ENCODE results near the gene WNK2. TPM values are rescaled to one million over a fixed set of nuclear protein-coding genes. Genes with fewer than 3 reads are reported as not detected.

WNK2 gene
- total and polyA plus RNA-seq, 2 of the 4 experiments (the other 2 are of a cell fraction), result not detected

DNA sequence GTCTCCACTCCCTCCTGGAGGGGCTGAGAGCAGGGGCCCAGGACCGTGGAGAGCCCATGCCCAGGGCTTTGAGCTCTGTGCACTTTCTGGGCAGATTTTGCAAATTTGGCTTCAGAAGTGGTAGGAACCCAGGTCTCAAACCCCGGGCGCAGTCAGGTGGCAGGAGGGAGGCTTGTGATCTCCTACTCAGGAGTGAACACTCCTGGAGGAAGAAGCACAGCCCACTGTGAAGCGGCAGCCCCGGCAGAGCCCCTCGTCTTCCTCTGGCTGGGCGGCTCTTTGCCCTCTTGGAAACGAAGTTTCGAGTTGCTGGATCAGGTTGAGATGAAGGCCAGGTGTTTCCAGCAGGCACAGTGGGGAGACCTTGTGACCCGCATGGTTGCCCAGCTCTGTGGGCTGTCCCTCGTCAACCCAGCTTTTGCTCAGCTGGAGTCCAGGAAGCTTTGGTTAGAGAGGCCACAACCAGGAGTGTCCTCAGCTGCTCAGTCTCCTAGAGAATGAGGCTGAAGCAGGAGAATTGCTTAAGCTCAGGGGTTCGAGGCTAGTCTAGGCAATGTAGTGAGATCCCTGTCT lies 48.5 kb downstream of the WNK2 start:
- Histone ChIP-seq H2AK9ac (replicated peaks; ENCODE audit: low read depth, low read length, poor library complexity) (no peak overlapping the region), H3K9ac (ENCODE audit: low read depth, low read length) (no peak overlapping the region), H2BK20ac (ENCODE audit: low read depth, low read length) (no peak overlapping the region), H3K4ac (ENCODE audit: low read depth, low read length) (no peak overlapping the region), H2AK5ac (ENCODE audit: low read depth, low read length) (no peak overlapping the region), H3K4me1 (ENCODE audit: control insufficient read depth, insufficient read depth, low read length) (no peaks in the 10 kb centered on the region), H3K36me3 (ENCODE audit: control insufficient read depth, insufficient read depth, low read length) (no peaks in the 10 kb centered on the region), H3K23ac (ENCODE audit: low read depth, low read length) (no peak overlapping the region), H3K79me1 (ENCODE audit: low read depth in 1 of 2, low read length in 2 of 2) (no peaks in the 10 kb centered on the region), H4K91ac (ENCODE audit: insufficient read depth, low read depth, low read length) (no peak overlapping the region), H4K5ac (ENCODE audit: low read depth, low read length) (no peak overlapping the region), H4K8ac (ENCODE audit: low read depth in 2 of 2, low read length in 2 of 2) (no peak overlapping the region), H3K4me3 (ENCODE audit: insufficient read depth, low read depth, low read length) (no peak overlapping the region), H4K20me1 (ENCODE audit: insufficient read depth, low read length) (no peaks in the 10 kb centered on the region), H3K18ac (ENCODE audit: low read depth, low read length) (no peak overlapping the region), H3K9me1 (ENCODE audit: insufficient read depth, low read length) (no peaks in the 10 kb centered on the region), H2BK5ac (ENCODE audit: low read depth, low read length, poor library complexity, severe bottlenecking) (no peak overlapping the region), H2BK15ac (ENCODE audit: low read depth, low read length) (no peak overlapping the region), H2BK120ac (ENCODE audit: low read depth, low read length) (no peak overlapping the region), H3K27me3 (ENCODE audit: control insufficient read depth, insufficient read depth, low read length) (peaks cover 13% of the 10 kb centered on the region), H3K27ac (ENCODE audit: insufficient read depth, low read length) (no peak overlapping the region), H3K4me2 (ENCODE audit: low read depth, low read length) (no peak overlapping the region), H3K14ac (replicated peaks; ENCODE audit: low read depth, low read length) (no peak overlapping the region), H3K56ac (ENCODE audit: extremely low read depth, insufficient read depth, low read length) (no peak overlapping the region), H3K9me3 (ENCODE audit: control insufficient read depth, insufficient read depth, low read length) (no peaks in the 10 kb centered on the region), H2AFZ (replicated peaks; ENCODE audit: low read length, poor library complexity) (no peak overlapping the region)
- no peak for TF ChIP-seq CEBPB (IDR thresholded peaks at IDR 0.05; ENCODE audit: low read depth, low read length)
- TF ChIP-seq POLR2A (IDR thresholded peaks at IDR 0.05; ENCODE audit: low read depth, low read length), result no peak
- TF ChIP-seq MXI1 (IDR thresholded peaks at IDR 0.05; ENCODE audit: borderline replicate concordance, low read depth, low read length), result no peak
- no peak for TF ChIP-seq FOS (IDR thresholded peaks at IDR 0.05; ENCODE audit: low read depth, low read length)
- TF ChIP-seq NFE2L2 (IDR thresholded peaks at IDR 0.05; ENCODE audit: low read depth, low read length), result no peak
- TF ChIP-seq, protein P1, sequence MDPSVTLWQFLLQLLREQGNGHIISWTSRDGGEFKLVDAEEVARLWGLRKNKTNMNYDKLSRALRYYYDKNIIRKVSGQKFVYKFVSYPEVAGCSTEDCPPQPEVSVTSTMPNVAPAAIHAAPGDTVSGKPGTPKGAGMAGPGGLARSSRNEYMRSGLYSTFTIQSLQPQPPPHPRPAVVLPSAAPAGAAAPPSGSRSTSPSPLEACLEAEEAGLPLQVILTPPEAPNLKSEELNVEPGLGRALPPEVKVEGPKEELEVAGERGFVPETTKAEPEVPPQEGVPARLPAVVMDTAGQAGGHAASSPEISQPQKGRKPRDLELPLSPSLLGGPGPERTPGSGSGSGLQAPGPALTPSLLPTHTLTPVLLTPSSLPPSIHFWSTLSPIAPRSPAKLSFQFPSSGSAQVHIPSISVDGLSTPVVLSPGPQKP (IDR thresholded peaks at IDR 0.05; ENCODE audit: borderline replicate concordance, low read depth, low read length), result no peak
- TF ChIP-seq MAFK (IDR thresholded peaks at IDR 0.05; ENCODE audit: low read depth, low read length), result no peak
- TF ChIP-seq, protein P2, sequence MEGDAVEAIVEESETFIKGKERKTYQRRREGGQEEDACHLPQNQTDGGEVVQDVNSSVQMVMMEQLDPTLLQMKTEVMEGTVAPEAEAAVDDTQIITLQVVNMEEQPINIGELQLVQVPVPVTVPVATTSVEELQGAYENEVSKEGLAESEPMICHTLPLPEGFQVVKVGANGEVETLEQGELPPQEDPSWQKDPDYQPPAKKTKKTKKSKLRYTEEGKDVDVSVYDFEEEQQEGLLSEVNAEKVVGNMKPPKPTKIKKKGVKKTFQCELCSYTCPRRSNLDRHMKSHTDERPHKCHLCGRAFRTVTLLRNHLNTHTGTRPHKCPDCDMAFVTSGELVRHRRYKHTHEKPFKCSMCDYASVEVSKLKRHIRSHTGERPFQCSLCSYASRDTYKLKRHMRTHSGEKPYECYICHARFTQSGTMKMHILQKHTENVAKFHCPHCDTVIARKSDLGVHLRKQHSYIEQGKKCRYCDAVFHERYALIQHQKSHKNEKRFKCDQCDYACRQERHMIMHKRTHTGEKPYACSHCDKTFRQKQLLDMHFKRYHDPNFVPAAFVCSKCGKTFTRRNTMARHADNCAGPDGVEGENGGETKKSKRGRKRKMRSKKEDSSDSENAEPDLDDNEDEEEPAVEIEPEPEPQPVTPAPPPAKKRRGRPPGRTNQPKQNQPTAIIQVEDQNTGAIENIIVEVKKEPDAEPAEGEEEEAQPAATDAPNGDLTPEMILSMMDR (conservative IDR thresholded peaks at IDR 0.05; ENCODE audit: low read depth, low read length), result no peak
- TF ChIP-seq CHD1 (IDR thresholded peaks at IDR 0.05; ENCODE audit: low read depth, low read length), result no peak
- no peak for TF ChIP-seq BHLHE40 (IDR thresholded peaks at IDR 0.05; ENCODE audit: low read depth, low read length)
- no peak for TF ChIP-seq SMC3 (IDR thresholded peaks at IDR 0.05; ENCODE audit: low read depth, low read length)
- no peak for TF ChIP-seq RFX5 (IDR thresholded peaks at IDR 0.05; ENCODE audit: low read depth, low read length)
- no peak for TF ChIP-seq RAD21 (IDR thresholded peaks at IDR 0.05; ENCODE audit: low read length)
- no peak for TF ChIP-seq MAZ (IDR thresholded peaks at IDR 0.05; ENCODE audit: borderline replicate concordance, low read depth, low read length)
- no peak for TF ChIP-seq RCOR1 (IDR thresholded peaks at IDR 0.05; ENCODE audit: insufficient replicate concordance, low read length)
- TF ChIP-seq, protein P3, sequence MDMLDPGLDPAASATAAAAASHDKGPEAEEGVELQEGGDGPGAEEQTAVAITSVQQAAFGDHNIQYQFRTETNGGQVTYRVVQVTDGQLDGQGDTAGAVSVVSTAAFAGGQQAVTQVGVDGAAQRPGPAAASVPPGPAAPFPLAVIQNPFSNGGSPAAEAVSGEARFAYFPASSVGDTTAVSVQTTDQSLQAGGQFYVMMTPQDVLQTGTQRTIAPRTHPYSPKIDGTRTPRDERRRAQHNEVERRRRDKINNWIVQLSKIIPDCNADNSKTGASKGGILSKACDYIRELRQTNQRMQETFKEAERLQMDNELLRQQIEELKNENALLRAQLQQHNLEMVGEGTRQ (IDR thresholded peaks at IDR 0.05; ENCODE audit: low read depth, low read length), result no peak
- ATAC-seq (ENCODE audit: low read depth), result no peak
- POLR2A ChIA-PET (ENCODE audit: unreplicated experiment), result no interaction called here
- DNase-seq, result no peak
- intact Hi-C loops (cut with micrococcal nuclease), result no loop called here
- CTCF ChIA-PET, result no interaction called here
- in situ Hi-C loops (cut with MboI; ENCODE audit: low sequenced_read_pairs), result no loop called here
- dilution Hi-C loops (cut with HindIII; ENCODE audit: low sequenced_read_pairs, unreplicated experiment), result no loop called here
- 74% methylated on average over 4 of the region's 12 CpGs; no CpG with 5 or more reads in 1 of the 2 experiments for WGBS, 2 experiments (ENCODE audit: extremely low coverage in 2 of 2, insufficient read length in 1 of 2)
- no TSS peak for BruUV-seq (replicated peaks)

Data from IMR-90 (cell line).